Right ventricle myocardium inferior (tissue), 1 donor: ENCODE results near the gene RNU1-2. TPM values are rescaled to one million over a fixed set of nuclear protein-coding genes. Genes with fewer than 3 reads are reported as not detected.
A peak's percentile ranks its signal among the peaks of the same experiment; 100 is the strongest.
"Not testable (repeated sequence)": the region's sequence is repeated elsewhere in the genome, so short reads cannot be mapped to it uniquely, and the experiment has no call there.

Experiments used
- ATAC-seq: fragments of 200-7000 bp; cut with Tn5 transposase; one replicate; pipeline ENCODE4 v1.9.1; 2020; ENCODE audit warnings: mild to moderate bottlenecking, moderate library complexity
- DNase-seq: peaks from one replicate; pipeline ENCODE4 v3.0.0; 2021; ENCODE audit errors: missing footprints
- intact Hi-C: fragments of 100-400 bp; cut with DNase I; formaldehyde crosslinking; loops from one replicate; pipeline ENCODE4 v1.11.0; 2022
- total RNA-seq: library from RNA; stranded (reverse); fragmentation: NEBNext Ultra II Directional; extraction: Animal tissue kit (Norgen Biotek cat#: 25700); gene quantifications from one replicate; pipeline ENCODE4 v1.2.1, GENCODE V29; 2021
- donor health status: DM: no; HTN: yes; CAD: no; lungs with severe emphysema.

RNU1-2 gene
- total RNA-seq, 1 donor from 2014 or later: 4,572 TPM

DNA sequence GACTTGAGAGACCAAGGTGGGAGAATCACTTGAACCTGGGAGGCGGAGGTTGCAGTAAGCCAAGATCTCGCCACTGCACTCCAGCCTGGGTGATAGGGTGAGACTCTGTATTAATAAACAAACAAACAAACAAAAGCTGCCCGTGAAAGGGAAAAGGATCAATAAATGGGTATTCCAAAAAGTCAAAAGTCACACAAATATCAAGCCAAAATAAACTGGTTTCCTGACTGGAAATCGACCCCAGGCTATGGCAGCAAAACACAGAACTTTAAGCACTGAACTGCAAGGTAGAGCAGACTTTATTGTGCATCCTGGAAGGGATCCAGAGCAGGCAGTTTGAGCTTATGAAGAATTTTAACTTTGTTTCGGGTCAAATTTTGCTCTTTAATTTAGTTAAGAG, 11.3 kb upstream of the RNU1-2 start:
- DNase-seq, ATAC-seq, intact Hi-C loops: not testable (repeated sequence)

DNA sequence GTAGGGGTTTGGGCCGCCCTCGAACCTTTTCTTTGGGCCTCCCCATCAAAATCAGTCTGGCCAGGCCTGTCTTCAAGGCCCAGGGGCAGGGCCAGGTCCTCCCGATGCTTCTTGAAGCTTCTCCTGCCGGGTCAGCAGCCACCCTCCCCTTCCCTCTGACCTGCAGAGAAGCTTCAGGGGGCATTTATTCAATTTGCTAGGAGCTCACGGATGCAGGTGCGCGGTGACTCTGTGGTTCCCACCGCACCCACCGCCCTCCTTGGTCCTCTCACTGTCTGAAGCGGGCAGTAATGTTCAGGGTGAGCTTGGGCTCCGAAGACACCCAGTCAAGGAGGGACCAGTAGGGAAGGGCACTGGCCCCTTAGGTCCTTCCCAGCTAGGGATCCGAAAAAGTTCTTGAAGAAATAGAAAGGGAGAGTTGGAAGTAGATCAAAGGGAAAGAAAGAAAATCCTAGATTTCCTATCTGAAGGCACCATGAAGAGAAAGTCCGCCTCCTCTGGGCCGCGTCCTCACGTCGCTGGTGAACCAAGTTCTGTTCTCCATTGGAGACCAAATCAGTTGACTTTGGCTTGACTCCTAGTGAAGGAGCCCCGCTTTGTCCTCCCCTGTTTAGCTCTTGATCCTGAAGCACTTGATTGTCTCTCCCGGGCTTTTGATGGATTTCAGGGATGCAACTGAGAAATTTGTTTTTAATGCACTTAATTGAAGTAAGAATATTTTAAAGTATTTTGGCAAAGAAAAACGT, 8.7 kb upstream of the RNU1-2 start:
- DNase-seq (no peak), ATAC-seq (no peak)
- intact Hi-C loops: no loop called here

DNA sequence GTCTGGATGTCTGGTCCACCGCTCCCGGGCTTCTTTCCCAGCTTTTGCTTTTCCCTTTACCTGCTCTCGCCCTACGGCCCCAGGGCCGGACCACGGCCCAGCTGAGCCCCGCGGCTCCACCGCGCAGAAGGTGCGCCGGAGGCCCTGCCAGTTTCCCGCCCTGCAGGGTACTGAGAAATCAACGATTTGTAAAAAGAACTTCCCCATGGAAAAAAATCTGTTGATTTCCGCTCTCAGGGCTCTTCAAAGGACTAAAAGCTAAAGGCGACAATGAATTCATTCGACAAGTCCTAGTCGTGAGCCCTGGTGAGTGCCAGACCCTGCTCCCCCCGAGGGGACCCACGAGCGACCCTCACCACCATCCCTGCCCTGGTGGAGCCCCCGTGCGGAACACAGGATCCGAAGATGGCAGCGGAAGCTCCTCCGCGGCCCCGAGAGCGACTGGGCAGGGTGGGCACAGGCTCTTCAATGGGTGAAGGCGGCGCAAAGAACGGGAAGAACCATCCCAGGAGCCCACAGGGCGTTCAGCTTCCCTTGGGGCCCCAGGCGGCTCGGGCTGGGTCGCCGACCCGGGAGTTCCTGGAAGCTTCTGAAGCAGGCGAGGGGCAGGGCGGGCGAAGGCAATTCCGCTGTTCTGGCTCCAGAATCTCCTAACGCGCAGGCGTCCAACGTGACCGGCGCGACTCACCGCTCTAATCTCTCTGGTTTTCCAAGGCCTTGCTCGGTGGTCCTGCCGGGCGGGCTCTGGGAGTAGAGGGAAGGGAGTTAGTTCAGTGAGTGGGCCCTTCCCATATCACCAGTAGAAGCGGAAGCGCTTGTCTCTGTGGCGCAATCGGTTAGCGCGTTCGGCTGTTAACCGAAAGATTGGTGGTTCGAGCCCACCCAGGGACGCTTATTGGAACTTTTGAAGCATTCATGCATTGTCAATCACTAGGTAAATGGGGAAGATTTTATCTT, 6.6 kb upstream of the RNU1-2 start:
- peak; percentile 86 for ATAC-seq
- intact Hi-C loops: no loop called here
- peak; percentile 86 for DNase-seq

DNA sequence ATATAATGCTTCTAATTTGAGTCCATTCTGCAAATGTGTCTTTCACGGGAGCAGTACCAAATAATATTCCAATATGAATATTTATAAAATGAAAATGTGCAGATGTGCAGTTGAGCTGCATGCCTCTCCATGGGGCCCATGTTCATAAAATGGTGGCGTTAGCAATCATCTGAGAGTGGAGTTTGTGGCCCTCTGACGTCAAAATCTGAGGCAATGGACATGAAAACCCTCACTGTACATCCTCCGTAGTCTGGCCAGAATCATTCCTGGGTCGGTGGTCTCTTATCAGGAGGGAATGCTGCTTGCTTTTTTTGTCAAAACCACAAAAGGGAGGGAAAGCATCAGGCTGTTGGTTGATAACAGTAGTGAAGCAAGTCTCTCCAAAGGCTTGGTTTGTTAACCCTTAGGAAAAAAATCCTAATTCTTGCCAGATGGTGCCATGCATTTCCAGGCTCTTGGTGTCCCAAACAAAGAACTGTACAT, 5.2 kb upstream of the RNU1-2 start:
- DNase-seq, intact Hi-C loops: not testable (repeated sequence)

DNA sequence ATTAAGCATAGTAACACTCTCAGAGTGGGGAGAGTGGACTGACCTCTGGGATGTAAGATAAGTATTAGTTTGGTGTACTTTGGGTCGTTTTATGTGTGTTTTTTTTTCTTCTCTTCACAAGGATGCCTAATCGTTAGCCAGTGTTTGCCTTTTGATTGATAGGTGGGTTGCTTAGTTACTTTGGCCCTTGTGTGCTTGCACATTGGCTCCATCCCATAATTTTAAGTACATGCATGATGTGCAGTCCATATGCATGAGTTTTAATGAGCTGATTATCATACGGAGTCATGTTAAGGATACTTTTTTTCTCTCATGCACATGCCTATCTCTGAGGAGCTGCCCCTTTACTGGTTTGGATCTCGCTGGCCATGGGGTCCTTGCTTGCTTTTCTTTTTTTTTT, 4.7 kb upstream of the RNU1-2 start:
- ATAC-seq, DNase-seq, intact Hi-C loops: not testable (repeated sequence)

More for the DNA sequence above, 5.2 kb upstream of the RNU1-2 start:
- ATAC-seq: not testable (repeated sequence)

DNA sequence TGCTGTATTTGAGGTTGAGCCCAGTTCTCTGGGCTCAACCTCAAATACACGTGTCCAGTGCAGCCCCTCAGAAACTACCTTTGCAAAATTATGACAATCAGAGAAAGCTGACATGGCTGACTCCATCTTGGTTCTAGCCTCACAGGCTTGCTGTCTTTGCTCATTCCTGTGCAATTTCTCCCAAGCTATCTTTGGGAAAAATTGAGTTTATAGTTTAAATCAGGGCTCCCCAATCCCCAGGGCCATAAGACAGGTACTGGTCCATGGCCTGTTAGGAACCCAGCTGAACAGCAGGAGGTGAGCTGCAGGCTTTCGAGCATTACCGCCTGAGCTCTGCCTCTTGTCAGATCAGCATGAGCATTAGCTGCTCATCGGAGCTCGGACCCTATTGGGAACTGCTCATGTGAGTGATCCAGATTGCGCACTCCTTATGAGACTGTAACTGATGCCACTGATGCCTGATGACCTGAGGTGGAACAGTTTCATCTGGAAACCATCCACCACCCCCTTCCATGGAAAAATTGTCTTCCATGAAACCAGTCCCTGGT, 2.7 kb upstream of the RNU1-2 start:
- ATAC-seq, DNase-seq, intact Hi-C loops: not testable (repeated sequence)

DNA sequence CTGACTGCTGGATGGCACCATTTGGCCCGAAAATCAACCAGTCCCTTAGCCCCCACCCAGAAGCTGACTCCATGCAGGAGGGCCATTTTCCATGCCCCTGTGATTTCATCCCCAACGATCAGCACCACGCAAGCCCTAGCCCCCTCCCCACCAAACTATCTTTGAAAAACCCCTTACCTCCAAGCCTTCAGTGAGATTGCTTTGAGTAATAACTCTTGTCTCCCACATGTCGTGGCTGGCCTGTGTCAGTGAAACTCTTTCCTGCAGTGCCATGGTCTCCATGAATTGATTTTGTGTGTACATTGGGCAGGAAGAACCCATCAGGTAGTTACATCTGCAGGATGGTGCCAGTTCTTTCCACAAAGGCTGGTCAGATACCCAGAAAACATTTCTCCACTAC, 2.0 kb upstream of the RNU1-2 start:
- DNase-seq, ATAC-seq, intact Hi-C loops: not testable (repeated sequence)

DNA sequence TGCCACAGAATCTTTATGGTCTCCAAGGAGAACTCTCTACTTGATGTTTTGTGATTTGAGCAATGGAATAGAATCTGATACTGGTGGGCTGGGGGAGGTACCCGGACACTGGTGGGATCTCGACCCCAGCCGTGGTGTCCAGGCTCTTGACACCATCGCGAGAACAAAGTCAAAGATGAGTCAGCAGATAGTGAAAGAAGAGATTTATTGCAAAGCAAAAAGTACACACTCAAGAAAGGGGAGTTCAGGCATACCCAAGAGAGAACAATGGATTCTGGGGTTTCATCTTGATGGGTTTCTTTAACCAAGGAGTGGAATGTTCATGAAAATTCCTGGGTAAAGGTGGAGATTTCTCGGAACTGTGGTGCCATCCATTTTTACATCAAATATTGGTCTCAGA, 1.4 kb upstream of the RNU1-2 start:
- DNase-seq, ATAC-seq, intact Hi-C loops: not testable (repeated sequence)

DNA sequence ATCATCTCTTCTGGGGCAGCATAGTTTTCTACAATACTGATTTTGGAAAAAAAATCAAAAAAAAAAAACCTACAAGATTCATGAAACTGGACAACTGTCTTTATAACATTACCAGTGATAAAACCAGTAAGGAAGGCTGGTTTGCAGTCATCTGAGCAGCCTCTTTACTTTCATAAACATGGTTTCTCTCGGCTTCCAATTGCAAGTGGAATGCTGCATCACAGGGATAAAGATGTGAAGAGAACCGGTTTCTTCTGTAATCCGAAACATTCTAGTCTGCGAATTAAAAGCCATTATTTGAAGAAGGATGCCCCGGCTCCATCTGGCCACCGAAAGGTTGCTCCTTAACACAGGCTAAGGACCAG, 565 bp upstream of the RNU1-2 start:
- ATAC-seq, intact Hi-C loops, DNase-seq: not testable (repeated sequence)

DNA sequence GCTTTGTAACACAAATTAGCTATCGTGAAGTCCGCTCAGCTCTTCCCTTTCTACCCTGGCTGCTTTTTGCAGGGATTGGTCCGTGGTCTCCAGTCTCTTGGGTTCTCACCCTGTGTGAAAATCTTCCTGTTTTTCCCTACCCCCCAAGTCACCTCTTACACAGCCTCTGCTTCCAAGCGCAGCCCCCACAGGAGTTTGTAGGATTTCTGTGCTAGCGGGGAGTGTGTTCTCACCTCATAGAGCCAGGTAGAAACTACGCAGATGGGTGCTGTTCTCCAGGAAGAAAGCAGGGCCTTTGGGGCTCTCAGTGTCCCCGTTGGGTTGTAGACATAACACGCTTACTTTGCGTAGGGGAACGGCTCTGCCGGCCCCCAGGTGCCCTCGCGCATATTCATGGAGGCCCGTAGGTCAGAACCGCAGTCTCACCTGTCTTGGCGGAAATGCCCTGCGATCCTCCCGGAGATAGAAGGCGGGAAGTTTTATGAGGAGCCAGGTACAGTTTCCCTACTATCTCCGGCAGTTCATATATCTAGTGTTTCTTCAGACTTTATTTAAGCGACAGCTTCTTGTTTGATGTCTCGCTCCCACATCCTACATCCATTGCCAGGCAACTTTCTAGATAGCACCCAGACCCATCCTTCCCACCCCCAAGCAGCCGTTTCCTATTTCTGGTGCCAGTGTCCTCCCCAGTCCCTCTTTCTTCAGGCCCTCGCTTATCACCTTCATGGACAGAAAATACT, 706 bp downstream of the RNU1-2 start:
- DNase-seq, intact Hi-C loops, ATAC-seq: not testable (repeated sequence)

DNA sequence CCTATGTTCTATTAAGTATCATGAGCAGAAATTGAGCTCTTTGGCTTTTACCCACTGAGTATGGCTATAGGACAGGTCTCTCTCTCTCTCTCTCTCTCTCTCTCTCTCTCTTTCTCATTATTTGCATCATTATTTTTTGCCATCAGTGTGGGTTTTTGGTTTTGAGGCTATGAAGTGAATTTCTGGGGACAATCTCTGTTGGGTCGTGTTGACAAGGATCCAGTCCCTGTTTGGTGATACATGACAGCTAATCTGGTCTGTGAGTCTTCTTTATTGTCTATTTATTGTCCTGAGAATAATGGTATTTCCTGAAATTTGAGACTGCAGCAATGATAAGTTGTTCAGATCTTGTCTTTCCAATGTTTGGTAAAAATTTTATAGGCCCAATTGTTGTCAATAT, 1.9 kb downstream of the RNU1-2 start:
- intact Hi-C loops, DNase-seq, ATAC-seq: not testable (repeated sequence)

DNA sequence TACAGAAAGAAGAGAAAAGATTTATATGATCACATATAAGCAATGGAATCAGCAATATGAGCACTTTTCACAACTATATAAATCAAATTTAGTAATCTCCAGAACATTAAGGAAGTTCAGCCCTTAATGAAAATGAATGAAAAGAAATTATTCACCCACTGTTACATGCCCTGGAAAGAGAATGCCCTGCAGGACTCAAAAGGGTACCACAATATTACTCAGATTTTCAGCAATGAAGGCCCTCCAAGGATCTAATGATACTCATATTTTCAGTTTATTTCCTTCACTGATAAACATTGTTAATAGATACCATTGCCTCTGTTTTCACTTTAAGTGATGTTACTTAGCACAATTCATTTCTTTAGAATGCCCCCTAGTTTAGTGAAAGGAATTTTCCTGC, 2.5 kb downstream of the RNU1-2 start:
- ATAC-seq, DNase-seq, intact Hi-C loops: not testable (repeated sequence)

DNA sequence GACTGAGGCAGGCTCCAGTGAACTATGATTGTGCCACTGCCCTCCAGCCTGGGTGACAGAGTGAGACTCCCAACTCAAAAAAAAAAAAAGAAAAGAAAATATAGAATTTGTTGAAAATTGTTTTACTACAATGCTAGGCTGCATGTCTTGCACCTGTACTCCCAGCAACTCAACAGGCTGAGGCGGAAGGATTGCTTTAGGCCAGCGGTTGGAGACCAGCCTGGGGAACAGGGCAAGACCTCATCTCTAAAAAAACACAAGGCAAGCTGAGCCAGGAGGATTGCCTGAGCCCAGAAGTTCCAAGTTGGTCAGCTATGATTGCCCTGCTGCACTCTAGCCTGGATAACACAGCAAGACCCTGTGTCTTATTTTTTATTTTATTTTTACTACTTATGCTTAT, 3.2 kb downstream of the RNU1-2 start:
- intact Hi-C loops, DNase-seq, ATAC-seq: not testable (repeated sequence)

DNA sequence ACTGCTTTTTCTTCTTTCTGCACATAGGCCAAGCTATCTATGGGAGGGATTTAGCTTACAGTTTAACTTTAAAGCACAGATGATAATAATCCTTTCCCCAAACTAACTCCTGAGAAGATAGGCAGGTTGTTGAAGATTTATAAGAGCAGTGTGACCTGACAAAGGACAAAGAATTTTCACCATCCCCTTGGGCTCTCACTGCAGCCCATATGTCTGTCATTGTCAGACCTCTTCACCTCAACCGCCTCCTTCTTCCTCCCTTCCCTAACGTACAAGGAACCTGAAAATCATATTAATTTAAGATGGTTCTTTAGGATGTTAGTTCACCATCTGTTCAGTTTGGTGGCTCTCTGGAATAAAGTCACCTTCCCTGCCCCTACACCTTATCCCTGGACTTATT, 5.0 kb downstream of the RNU1-2 start:
- intact Hi-C loops: no loop called here
- DNase-seq (no peak), ATAC-seq (no peak)

DNA sequence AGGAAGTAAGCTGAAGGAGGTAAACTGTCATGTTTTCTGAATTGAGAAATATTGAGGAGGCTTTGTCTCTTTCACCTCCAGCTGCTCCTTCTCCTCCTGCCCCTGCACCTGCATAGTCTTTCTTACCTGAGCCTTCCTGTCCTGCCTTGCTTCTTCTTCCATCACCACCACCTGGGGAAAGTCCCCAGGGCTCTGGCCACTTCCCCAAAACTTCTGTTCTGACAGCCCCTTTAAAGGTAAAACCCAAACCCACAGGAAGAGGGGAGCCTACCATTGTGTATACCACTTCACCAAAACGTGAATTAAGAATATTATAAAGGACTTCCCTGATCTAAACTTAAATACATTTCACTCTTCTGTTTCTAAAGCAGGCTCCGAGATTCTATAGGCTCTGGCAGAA, 5.6 kb downstream of the RNU1-2 start:
- DNase-seq, ATAC-seq, intact Hi-C loops: not testable (repeated sequence)

DNA sequence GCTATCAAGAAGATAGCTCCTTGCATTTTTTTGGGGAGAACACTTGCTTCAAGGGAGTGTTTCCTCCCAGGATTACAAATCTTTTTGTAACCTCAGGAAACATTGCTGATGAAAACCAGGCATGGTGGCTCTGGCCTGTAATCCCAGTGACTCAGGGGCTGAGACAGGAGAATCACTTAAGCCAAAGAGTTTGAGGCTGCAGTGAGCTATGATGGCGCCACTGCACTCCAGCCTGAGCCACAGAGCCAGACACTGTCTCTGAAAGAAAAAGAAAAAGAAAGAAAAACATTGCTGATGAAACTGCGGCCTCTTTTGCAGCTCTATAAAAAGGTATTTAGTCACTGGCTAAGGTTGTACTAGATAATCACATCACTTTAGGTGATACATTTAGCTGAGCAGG, 7.3 kb downstream of the RNU1-2 start:
- intact Hi-C loops: no loop called here

DNA sequence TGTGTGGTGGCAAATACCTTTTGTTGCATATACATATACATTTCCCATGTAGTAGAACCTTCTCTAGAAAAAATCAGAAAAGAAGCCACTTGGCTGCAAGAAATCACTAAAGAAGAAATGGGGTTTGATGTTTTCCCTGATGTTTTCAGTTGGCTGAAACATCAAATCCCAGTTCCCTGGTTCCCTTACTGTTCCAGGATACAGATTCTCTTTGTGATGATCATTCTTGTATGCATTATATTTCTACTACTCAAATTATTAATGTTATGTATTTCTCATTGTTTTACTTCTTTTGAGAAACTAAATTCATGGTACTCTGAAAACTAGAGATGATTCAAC, 7.6 kb downstream of the RNU1-2 start:
- intact Hi-C loops: no loop called here
- ATAC-seq (no peak), DNase-seq (no peak)

More for the DNA sequence above, 7.3 kb downstream of the RNU1-2 start:
- ATAC-seq: no peak
- DNase-seq: no peak

DNA sequence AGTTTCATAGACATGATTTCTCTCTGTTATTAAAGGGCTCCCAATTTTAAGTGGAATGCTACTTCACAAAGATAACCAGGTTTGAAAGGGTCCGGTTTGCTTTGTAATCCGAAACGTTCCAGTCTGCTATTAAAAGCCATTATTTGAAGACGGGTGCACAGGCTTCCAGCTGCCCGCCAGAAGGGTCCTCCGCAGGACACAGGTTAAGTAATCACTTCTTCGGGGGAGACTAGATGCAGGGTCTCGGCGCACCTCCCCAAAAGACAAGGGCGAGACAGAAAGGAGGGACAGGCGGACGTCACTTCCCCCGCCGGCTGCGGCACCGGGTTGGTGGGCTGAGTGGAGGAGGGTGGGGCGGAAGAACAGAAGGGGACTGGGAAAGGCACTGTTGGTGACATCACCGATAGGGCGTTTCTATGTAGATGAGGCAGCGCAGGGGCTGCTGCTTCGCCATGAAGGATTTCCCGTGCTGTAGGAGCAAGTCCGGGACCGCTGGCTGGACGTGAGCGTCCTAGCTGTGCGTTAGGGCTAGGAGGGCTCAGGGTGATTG, 8.9 kb downstream of the RNU1-2 start:
- intact Hi-C loops: no loop called here
- DNase-seq (peak; percentile 98), ATAC-seq (peak; percentile 100)
